Breast epithelium (tissue), 3 donors: Measurements from ENCODE around the gene PARD6A.

Experiments used
- POLR2A ChIP-seq: fragments of 450-650 bp; IDR thresholded peaks from one replicate; pipeline ENCODE4 v1.6.1; 2016; ENCODE audit warnings: antibody characterized with exemption, mild to moderate bottlenecking, moderate library complexity
- POLR2AphosphoS5 ChIP-seq, 3 donors: sonication (generic); formaldehyde crosslinking; IDR thresholded peaks; one replicate each; pipeline ENCODE4 v1.6.1; 2017; ENCODE audit warnings: antibody characterized with exemption in 3 of 3
- TF ChIP-seq, protein P1 (sequence below), 3 donors: fragments of 450-650 bp; IDR thresholded peaks; one replicate each; pipeline ENCODE4 v1.5.1; 2016 to 2017; ENCODE audit warnings: antibody characterized with exemption in 3 of 3, mild to moderate bottlenecking in 3 of 3, moderate library complexity in 3 of 3

- TF ChIP-seq POLR2A (no peak), POLR2AphosphoS5 (IDR thresholded peaks at IDR 0.05) (no peak)
- TF ChIP-seq, protein P1, sequence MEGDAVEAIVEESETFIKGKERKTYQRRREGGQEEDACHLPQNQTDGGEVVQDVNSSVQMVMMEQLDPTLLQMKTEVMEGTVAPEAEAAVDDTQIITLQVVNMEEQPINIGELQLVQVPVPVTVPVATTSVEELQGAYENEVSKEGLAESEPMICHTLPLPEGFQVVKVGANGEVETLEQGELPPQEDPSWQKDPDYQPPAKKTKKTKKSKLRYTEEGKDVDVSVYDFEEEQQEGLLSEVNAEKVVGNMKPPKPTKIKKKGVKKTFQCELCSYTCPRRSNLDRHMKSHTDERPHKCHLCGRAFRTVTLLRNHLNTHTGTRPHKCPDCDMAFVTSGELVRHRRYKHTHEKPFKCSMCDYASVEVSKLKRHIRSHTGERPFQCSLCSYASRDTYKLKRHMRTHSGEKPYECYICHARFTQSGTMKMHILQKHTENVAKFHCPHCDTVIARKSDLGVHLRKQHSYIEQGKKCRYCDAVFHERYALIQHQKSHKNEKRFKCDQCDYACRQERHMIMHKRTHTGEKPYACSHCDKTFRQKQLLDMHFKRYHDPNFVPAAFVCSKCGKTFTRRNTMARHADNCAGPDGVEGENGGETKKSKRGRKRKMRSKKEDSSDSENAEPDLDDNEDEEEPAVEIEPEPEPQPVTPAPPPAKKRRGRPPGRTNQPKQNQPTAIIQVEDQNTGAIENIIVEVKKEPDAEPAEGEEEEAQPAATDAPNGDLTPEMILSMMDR (IDR thresholded peaks at IDR 0.05) = no peak
Measured at GRCh38 chr16:67702130-67702529, 41.4 kb downstream of the PARD6A start.
